NCI-H345 treated with DMSO at 0.1 percent for 48 hours (cell line): Measurements from ENCODE around the gene KHK.
A peak's percentile ranks its signal among the peaks of the same experiment; 100 is the strongest.

Source experiments
- DNase-seq: peaks from one replicate; lab custom pipeline; 2025; ENCODE audit not compliant: unreplicated experiment; lab: John Stamatoyannopoulos, UW

Gene KHK

DNA sequence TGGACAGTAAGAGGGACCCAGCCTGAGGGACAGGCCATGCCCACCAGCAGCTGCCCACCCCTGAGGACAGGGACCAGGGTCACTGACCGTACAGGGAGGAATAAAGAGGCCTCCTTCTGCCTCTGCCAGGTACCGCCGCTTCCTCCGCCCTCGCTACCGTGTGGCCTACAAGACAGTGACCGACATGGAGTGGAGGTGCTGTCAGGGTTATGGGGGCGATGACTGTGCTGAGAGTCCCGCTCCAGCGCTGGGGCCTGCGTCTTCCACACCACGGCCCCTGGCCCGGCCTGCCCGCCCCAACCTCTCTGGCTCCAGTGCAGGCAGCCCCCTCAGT lies 6.0 kb upstream of the KHK start:
- no peak for DNase-seq

DNA sequence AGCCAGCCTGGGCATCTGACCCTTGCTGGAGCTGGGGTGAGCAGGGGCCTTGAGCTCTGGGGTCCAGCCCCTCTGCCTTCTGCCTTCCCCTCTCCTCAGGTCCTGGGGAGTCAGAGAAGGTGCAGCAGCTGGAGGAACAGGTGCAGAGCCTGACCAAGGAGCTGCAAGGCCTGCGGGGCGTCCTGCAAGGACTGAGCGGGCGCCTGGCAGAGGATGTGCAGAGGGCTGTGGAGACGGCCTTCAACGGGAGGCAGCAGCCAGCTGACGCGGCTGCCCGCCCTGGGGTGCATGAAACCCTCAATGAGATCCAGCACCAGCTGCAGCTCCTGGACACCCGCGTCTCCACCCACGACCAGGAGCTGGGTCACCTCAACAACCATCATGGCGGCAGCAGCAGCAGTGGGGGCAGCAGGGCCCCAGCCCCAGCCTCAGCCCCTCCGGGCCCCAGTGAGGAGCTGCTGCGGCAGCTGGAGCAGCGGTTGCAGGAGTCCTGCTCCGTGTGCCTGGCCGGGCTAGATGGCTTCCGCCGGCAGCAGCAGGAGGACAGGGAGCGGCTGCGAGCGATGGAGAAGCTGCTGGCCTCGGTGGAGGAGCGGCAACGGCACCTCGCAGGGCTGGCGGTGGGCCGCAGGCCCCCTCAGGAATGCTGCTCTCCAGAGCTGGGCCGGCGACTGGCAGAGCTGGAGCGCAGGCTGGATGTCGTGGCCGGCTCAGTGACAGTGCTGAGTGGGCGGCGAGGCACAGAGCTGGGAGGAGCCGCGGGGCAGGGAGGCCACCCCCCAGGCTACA lies 4.4 kb upstream of the KHK start:
- no peak for DNase-seq

DNA sequence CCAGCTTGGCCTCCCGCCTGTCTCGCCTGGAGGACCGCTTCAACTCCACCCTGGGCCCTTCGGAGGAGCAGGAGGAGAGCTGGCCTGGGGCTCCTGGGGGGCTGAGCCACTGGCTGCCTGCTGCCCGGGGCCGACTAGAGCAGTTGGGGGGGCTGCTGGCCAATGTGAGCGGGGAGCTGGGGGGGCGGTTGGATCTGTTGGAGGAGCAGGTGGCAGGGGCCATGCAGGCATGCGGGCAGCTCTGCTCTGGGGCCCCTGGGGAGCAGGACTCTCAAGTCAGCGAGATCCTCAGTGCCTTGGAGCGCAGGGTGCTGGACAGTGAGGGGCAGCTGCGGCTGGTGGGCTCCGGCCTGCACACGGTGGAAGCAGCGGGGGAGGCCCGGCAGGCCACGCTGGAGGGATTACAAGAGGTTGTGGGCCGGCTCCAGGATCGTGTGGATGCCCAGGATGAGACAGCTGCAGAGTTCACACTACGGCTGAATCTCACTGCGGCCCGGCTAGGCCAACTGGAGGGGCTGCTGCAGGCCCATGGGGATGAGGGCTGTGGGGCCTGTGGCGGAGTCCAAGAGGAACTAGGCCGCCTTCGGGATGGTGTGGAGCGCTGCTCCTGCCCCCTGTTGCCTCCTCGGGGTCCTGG lies 3.7 kb upstream of the KHK start:
- no peak for DNase-seq

DNA sequence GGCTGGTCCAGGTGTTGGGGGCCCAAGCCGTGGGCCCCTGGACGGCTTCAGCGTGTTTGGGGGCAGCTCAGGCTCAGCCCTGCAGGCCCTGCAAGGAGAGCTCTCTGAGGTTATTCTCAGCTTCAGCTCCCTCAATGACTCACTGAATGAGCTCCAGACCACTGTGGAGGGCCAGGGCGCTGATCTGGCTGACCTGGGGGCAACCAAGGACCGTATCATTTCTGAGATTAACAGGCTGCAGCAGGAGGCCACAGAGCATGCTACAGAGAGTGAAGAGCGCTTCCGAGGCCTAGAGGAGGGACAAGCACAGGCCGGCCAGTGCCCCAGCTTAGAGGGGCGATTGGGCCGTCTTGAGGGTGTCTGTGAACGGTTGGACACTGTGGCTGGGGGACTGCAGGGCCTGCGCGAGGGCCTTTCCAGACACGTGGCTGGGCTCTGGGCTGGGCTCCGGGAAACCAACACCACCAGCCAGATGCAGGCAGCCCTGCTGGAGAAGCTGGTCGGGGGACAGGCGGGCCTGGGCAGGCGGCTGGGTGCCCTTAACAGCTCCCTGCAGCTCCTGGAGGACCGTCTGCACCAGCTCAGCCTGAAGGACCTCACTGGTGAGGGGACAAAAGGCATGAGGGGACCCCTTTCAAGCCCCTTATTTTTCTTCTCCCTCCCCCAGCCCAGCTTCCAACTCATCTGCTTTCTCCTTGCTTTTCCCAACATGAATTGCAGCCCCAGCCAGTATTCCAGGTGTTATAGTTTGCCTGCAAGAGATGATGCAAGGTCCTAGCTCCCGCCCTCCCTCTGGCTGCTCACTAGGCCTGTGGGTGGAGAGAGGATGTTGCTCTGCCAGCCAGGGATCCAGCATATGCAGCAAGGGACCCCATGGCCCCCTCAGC lies 2.9 kb upstream of the KHK start:
- DNase-seq: no peak

DNA sequence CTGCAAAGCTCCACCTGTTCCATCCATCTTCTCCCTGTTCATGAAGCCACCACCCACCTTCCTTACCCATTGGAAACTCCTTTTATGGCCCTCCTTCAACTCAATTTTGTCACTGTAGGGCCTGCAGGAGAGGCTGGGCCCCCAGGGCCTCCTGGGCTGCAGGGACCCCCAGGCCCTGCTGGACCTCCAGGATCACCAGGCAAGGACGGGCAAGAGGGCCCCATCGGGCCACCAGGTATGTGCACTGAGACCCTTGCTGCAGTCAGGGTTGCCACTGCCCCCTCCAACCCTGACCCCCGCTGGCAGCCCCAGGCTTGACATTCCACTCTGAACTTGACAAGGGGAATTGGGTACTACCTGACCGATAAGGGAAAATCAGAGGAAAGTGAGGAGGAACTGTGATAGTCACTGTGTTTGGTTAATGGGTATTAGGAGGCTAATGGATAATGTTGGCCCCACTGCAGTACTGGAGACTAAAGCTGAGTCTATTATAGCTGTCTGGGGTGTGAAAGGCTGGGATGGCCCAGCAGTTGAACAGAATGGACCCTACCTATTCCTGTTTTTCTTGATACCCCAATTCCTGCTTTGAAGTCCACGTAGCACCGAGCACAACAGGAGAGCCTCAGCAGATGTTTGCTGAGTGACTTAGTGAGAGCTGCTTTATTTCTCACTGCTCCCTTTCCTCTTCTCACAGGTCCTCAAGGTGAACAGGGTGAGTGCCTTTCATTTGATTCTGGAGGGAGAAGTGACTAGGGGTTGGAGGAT lies 2.1 kb upstream of the KHK start:
- no peak for DNase-seq

DNA sequence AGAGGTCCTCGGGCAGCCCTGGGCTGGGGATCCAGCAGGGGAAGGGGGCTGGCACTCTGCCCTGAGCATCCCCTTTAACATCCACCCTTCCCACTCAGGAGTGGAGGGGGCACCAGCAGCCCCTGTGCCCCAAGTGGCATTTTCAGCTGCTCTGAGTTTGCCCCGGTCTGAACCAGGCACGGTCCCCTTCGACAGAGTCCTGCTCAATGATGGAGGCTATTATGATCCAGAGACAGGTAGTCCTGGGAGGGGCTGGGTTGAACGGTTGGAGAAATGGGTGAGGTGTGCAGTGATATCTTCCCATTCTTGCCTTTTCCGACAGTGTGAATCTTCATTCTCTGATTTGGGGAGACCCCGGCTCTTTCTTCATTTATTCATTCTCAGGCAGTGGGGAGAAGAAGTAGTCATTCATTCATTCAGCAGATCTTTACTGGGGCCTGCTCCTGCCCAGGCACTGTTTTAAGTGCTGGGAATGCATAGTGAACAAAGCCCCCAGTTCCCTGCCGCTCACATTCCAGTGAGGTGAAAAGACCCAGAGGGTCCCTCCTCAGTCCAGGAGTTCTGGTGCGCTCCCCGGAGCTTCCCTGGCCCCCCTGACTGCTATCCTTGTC lies 1.4 kb upstream of the KHK start:
- no peak for DNase-seq

DNA sequence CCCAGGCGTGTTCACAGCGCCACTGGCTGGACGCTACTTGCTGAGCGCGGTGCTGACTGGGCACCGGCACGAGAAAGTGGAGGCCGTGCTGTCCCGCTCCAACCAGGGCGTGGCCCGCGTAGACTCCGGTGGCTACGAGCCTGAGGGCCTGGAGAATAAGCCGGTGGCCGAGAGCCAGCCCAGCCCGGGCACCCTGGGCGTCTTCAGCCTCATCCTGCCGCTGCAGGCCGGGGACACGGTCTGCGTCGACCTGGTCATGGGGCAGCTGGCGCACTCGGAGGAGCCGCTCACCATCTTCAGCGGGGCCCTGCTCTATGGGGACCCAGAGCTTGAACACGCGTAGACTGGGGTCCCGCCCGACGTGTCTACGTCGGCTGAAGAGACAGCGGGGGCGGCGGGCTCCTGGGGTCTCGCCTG lies 891 bp upstream of the KHK start:
- peak; percentile 16 for DNase-seq

DNA sequence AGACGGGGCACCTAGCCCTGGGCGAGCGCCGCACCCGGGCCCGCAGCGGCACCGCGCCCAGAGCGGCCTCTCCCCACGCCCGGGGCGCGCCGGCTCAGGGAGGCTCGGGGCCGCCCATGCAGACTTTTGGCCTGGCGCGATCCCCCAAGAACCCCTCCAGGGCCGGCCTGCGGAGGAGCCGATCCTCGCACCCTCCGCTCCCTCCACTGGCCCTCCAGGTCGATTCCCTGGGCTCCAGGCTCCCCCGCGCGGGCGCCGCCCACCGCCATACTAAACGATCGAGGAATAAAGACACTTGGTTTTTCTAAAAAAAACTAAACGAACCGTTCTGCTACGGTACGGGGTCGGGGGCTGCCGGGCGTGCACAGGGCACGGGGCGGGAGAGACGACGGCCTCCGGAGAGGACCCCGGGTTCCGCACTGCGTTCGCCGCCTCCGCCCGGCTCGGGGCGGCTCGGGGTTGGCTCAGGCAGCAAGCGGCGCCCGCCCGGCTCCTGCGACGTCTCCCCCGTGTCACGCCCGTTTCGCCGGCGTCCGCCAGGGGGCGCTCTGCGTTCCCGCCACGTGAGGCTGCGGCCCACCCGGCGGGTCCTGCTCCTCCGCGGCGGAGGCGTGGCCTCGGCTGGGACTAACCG lies 365 bp upstream of the KHK start:
- DNase-seq: peak; percentile 92

DNA sequence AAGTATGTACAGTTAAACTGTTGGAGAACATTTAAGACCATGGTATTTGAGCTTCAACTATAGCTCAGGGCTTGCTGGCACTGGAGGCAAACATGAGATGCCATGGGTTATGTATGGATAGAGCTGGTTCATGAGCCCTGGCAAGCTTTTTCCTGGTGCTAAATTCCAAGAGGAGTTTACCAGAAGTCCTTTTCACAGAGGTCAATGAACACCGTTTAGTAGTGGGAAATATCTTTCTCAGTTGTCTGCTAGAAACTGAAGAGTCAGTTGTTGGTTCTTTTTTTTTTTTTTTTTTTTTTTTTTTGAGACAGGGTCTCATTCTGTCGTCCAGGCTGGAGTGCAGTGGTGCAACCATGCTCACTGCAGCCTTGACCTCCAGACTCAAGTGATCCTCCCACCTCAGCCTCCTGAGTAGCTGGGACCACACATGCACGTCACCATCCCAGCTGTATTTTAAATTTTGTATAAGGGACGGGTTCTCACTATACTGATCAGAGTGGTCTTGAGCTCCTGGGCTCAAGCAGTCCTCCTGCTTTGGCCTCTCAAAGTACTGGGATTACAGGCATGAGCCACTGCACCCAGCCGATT lies 1.3 kb downstream of the KHK start:
- DNase-seq: no peak

DNA sequence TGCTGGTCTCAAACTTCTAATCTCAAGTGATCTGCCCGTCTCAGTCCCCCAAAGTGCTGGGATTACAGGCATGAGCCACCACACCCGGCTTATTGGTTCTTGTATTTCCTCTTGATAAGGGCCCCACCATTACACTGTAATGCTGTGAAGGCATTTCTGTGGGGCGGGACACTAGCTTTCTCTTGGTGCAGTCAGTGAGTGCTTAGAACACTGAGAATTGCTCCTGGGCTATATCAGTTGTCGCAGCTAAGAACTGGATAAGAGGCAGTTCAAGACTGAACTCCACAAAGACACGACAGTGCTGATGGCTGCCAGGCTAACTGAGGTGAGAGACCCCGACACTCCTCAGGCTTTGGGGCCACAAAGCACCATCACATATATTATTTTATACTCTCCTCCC lies 2.1 kb downstream of the KHK start:
- no peak for DNase-seq

DNA sequence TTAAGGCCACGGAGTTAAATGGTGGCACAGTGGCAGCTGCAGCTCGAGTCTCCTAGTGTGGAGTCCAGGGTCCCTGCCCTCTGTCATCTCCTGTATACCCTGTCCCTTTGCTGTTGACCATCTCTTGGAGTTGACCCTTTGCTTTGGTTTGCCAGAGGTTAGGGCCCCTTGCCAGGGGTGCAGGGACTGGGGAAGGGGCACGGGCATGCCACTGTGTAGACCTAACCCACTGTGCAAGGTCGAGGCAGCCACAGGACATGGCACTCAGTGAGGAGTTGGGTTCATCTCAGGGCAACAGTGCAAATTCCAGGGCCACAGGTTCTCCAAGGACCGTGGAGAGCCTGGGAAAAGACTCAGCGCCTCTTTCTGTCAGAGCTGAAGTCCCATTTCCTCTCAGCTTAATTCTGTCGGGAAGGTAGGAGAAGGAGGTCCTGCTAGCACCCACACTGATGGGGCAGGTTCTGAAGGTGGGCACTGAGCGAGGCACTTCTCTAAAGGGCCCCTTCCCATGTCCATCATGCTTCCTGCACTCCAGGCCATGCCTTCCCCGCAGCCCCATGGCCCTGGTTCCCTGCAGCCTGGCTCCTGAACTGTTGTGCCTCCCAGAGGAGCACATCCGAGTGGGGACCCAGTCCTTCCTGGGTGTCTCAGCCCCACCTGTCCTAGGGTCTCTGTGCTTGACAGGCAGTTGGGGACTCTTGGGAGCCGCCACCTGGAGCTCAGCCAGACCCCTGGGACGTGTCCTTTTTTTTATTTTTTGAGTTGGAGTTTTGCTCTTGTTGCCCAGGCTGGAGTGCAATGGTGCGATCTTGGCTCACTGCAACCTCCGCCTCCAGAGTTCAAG lies 2.8 kb downstream of the KHK start:
- DNase-seq: no peak

DNA sequence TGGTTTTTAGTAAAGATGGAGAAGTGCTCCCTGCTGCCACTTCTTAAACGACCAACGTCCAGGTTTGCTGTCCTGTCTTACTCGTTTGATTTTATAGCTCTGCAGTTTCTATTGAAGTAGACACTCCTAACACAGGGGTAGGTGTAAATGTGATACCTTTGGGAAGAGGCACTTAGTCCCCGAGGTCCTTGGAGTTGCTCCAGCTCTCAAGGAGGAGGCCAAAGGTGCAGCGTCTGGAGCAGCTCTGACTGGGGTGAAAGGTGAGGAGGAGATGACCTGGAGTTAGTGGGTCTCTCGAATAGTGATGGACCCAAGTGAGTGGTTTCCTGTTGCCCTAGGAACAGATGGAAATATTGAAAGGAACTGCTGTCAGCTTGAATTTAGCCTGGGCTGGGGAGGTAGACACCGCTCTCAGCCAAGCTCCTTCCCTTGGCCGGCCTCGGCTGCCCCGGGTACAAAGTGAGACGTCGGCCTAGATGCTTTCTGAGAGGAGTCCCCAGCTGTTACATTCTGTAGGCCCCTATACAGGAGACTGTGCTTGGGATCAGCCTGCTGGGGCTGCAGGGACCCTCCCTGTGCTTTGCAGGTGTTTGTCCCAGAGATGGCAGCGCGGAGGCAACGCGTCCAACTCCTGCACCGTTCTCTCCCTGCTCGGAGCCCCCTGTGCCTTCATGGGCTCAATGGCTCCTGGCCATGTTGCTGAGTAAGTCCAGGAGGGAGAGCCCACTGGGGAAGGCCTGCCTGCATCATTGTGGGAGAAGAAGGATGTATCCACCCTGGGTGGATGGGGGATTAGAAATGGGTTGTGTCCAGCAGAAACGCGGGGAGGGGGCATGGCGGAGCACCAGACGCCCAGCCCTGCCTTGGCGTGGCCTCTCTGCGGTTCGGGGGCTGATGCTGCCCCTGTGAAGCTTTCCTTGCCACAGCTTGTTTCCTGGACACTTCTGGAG lies 5.4 kb downstream of the KHK start:
- DNase-seq: no peak

DNA sequence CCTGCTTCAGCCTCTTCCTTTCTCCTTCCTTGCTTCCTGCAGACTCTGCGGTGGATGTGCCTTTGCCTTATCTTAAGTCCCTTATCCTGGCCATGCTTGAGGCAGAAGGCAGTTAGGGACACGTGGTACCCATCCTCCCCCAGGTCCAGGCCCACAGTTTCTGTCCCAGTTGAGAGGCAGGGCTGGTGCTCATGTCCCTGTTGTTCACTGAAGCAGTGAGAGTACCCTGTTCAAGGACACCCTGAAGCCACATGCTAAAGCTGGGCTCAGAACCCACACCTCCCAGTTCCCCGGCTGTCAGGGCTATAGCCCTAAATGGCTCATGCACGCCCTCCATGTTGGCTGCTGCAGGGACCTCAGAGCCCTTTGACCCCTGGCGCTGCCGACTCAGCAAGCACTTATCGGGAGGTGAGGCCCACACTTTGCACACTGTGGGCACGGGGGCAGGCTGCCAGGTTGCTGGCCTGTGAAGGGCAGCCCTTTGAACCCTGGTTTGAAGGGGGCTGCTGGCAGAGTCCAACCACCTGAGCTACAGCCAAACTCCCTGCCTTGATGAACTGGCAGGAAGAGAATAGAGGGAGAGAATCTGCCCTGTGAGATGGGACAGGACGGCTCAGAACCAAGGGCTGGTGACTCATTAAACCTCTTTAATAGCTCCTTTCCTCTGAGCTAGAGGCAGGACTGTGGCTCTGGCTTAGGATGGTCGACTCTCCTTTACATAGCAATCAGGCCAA lies 6.3 kb downstream of the KHK start:
- no peak for DNase-seq

DNA sequence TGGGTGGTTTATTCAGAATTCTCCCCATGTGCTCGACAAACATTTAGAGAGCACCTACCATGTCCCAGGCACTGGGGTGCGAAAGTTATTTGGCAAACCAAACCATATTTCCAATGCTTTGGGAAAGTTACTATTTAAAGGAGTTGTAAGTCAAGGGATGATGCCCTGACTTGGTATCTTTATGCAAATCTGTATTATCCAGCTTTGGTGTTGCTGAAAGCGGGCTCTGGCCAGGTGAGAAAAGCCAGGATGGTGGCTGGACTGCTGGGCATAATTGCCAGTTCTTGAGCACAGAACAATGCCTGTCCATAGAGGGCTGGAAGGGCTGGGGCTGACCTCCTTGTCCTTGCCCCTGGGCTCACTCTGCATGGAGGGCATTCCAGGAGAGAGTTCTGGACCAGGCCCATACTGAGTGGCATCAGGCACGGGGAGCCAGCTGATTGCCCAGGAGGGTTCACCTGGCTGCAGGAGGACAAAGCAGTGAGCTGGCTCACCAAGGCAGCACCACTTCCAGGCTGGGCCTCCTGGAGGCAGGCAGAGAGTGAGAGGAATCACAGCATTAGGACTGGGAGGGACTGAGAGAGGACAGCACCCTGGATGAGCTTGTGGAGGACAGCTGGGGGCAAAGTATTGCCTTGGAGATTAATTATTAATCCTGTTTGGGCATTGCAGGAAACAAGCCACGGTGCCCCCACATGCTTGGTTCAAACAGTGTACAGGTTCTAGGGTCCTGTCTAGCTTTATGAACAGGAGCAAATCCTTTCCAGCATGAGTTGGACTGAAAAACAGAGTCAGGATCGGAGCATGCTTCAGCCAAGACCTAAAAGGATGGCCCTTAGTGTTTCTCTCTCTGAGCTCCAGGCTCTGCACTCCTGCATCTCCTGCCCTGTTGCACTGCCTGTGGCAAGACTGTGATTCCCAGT lies 7.1 kb downstream of the KHK start:
- DNase-seq: no peak

DNA sequence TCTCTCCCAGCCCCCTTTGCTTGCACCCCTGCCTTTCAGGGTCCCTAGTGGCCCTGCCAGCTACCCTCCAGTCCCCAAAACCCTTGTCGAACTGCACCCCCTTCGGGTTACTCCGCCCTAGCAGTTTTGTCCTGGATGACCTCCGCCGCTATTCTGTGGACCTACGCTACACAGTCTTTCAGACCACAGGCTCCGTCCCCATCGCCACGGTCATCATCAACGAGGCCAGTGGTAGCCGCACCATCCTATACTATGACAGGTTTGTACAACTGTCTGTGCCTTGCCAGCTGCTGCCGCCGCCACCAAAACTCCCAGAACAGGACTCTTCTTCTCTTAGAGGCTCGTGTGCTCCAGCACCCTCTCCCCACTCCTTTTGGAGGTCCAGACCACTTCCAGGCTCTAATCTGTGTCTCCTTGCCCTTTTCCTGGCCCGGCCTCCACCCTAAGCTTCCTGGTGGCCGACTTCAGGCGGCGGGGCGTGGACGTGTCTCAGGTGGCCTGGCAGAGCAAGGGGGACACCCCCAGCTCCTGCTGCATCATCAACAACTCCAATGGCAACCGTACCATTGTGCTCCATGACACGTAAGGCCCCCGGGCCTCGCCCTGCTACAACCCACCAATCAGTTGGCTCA lies 7.9 kb downstream of the KHK start:
- no peak for DNase-seq

DNA sequence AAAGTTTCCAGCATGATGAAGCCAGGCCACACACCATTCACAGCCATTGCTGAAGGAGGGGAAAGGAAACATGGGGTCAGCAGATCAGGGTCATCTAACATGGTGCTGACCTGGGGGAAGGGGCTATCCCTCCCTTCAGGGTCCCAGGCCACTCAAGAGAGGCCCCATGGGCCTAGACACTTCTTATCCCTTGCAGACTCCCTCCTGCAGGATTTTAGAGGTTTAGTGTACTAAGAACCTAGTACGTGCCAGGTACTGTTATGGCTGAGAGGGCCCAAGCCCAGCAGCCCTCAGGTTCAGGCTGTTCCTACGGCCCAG lies 8.8 kb downstream of the KHK start:
- DNase-seq: no peak
